ENCODE measurements around the gene LKAAEAR1.

The LKAAEAR1 gene

DNA sequence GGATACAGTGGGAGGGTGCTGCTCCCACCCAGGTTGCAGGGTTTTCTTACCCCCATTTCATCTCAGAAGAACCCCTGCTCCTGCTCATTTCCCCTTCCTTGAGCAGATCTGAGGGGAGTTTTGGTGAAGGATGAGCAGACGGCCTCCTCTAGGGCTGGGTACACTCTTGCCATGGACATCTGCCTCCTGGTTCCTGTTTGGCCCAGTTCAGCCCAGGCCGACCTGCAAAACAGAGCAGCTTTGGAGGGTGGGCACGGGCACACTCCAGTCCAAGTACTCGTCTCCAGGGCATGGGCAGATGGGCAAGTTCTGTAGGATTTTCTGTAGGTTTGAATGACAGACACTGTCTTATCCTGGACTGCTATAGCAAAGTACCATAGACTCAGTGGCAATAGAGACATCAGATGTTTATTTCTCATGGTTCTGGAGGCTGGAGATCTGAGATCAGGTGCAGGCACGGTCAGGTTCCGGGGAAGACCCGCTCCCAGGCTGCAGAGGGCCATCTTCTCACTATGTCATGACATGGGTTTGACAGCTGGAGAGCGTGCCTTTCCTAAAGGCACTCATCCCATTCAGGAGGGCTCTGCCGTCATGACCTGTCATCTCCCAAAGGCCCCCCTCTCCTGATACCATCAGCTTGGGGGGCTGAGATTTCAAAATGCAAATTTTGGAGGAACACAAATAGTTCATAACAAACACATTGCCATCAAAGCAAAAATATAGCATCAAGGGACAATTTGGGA lies 16.9 kb upstream of the LKAAEAR1 start:
- peaks cover 18% of the 10 kb centered on the region for H3K79me2 ChIP-seq
- no peak overlapping the region for H3K27ac ChIP-seq
- H2AFZ ChIP-seq, result no peak overlapping the region
- H3K4me3 ChIP-seq (ENCODE audit: low read depth, low read length), result no peak overlapping the region
- H3K36me3 ChIP-seq (ENCODE audit: control insufficient read depth, insufficient read depth, low read length), result no peaks in the 10 kb centered on the region
- H3K4me2 ChIP-seq (ENCODE audit: low read length), result no peak overlapping the region
- TF ChIP-seq, protein P1, sequence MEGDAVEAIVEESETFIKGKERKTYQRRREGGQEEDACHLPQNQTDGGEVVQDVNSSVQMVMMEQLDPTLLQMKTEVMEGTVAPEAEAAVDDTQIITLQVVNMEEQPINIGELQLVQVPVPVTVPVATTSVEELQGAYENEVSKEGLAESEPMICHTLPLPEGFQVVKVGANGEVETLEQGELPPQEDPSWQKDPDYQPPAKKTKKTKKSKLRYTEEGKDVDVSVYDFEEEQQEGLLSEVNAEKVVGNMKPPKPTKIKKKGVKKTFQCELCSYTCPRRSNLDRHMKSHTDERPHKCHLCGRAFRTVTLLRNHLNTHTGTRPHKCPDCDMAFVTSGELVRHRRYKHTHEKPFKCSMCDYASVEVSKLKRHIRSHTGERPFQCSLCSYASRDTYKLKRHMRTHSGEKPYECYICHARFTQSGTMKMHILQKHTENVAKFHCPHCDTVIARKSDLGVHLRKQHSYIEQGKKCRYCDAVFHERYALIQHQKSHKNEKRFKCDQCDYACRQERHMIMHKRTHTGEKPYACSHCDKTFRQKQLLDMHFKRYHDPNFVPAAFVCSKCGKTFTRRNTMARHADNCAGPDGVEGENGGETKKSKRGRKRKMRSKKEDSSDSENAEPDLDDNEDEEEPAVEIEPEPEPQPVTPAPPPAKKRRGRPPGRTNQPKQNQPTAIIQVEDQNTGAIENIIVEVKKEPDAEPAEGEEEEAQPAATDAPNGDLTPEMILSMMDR (IDR thresholded peaks at IDR 0.05), result no peak
- H3K4me1 ChIP-seq, result peaks cover 24% of the 10 kb centered on the region
- H3K9ac ChIP-seq, result no peak overlapping the region
- no peaks in the 10 kb centered on the region for H3K27me3 ChIP-seq (ENCODE audit: control insufficient read depth, insufficient read depth, low read length)
- no peaks in the 10 kb centered on the region for H3K9me3 ChIP-seq (ENCODE audit: control insufficient read depth, low read length)

DNA sequence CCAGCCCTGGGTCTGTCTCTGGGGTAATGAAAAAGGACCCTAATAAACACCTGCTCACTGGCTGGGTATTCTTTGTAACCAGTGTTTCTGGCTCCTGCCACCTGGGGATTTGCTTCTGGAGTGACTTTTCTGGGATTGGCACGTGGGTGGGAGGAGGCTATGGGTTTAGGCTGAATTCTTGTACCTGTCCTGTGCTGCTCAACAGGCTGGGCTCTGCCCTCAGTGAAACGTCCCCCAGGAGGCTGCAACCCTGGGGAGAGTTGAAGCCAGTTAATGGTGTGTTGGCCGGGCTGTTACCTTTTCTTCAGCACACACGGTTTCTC lies 16.3 kb upstream of the LKAAEAR1 start:
- no peaks in the 10 kb centered on the region for H3K9me3 ChIP-seq (ENCODE audit: control insufficient read depth, low read length)
- H3K36me3 ChIP-seq (ENCODE audit: control insufficient read depth, insufficient read depth, low read length), result no peaks in the 10 kb centered on the region
- TF ChIP-seq, protein P1 (IDR thresholded peaks at IDR 0.05), result no peak
- peaks cover 14% of the 10 kb centered on the region for H3K79me2 ChIP-seq
- H3K27me3 ChIP-seq (ENCODE audit: control insufficient read depth, insufficient read depth, low read length), result no peaks in the 10 kb centered on the region
- H3K4me3 ChIP-seq (ENCODE audit: low read depth, low read length), result no peak overlapping the region
- H3K4me2 ChIP-seq (ENCODE audit: low read length), result no peak overlapping the region
- peaks cover 30% of the 10 kb centered on the region for H3K4me1 ChIP-seq
- no peak overlapping the region for H3K9ac ChIP-seq
- no peak overlapping the region for H2AFZ ChIP-seq
- no peak overlapping the region for H3K27ac ChIP-seq

DNA sequence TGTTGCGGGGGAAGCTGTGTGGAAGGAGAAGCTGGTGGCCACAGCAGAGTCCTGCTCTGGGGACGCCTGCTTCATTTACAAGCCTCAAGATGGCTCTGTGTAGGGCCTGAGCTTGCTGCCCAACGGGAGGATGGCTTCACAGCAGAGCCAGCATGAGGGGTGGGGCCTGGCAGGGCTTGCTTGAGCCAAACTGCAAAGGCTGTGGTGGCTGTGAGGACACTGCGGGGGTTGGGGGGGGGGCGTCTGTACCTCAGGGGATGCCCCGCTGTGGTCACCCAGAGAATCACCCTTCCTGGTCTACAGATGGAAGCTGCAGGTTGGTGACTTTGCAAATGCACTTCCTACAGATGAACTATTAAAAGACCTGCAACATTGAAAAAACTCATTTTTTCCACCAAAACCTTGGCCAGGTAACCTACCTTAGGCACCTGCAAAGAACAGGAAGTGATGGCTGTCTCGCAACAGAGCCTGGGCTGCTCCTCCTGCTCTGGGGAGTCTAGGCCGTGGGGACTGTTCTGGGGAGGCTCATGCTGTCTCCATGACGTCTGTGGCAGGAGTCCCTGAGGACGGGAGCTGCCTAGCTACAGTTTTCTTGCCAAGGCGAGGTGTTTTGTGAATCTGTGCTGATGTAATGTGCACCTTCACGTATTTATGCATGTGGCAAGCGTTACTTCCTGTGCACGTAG lies 15.8 kb upstream of the LKAAEAR1 start:
- Histone ChIP-seq H3K4me2 (ENCODE audit: low read length) (no peak overlapping the region), H3K9ac (no peak overlapping the region), H3K9me3 (ENCODE audit: control insufficient read depth, low read length) (no peaks in the 10 kb centered on the region), H3K4me3 (ENCODE audit: low read depth, low read length) (no peak overlapping the region), H3K27me3 (ENCODE audit: control insufficient read depth, insufficient read depth, low read length) (no peaks in the 10 kb centered on the region), H2AFZ (no peak overlapping the region), H3K4me1 (peaks cover 31% of the 10 kb centered on the region), H3K79me2 (peaks cover 12% of the 10 kb centered on the region), H3K27ac (no peak overlapping the region), H3K36me3 (ENCODE audit: control insufficient read depth, insufficient read depth, low read length) (no peaks in the 10 kb centered on the region)
- TF ChIP-seq, protein P1 (IDR thresholded peaks at IDR 0.05), result no peak

DNA sequence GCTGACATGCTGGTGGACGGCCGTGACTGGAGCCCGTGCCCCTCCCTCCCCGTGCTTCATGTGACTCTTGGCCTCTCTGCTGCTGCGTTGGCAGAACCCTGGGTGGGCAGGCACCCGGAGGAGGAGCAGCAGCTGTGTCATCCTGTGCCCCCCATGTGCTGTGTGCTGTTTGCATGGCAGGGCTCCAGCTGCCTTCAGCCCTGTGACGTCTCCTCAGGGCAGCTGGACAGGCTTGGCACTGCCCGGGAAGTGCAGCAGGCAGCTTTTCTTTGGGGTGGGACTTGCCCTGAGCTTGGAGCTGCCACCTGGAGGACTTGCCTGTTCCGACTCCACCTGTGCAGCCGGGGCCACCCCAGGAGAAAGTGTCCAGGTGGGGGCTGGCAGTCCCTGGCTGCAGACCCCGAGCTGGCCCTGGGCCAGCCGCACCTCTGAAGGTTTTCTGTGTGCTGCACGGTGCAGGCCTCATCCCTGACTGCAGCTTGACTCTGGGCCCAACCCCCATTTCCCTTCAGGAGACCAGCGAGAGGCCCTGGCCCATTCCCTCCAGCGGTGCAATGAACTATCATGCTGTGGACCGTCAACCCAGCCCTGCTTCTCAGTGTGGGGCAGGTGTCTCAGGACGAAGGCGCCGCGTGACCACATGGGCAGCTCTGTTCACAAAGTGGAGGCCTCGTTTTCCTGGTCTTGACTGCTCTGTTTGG lies 15.0 kb upstream of the LKAAEAR1 start:
- Histone ChIP-seq H3K4me1 (peaks cover 23% of the 10 kb centered on the region), H2AFZ (no peak overlapping the region), H3K27ac (no peak overlapping the region)

More for the DNA sequence above, 15.0 kb upstream of the LKAAEAR1 start:
- Histone ChIP-seq H3K36me3 (ENCODE audit: control insufficient read depth, insufficient read depth, low read length) (no peaks in the 10 kb centered on the region), H3K27me3 (ENCODE audit: control insufficient read depth, insufficient read depth, low read length) (no peaks in the 10 kb centered on the region), H3K9me3 (ENCODE audit: control insufficient read depth, low read length) (no peaks in the 10 kb centered on the region), H3K9ac (no peak overlapping the region), H3K4me3 (ENCODE audit: low read depth, low read length) (no peak overlapping the region), H3K4me2 (ENCODE audit: low read length) (no peak overlapping the region), H3K79me2 (peaks cover 4% of the 10 kb centered on the region)
- TF ChIP-seq, protein P1 (IDR thresholded peaks at IDR 0.05), result no peak
